ENCODE measurements around the gene CYFIP1. TPM values are rescaled to one million over a fixed set of nuclear protein-coding genes. Genes with fewer than 3 reads are reported as not detected.

The CYFIP1 gene
- total RNA-seq, 1 experiment from 2014 or later = 80.3 TPM

- H3K27me3 ChIP-seq (ENCODE audit: low read length) = no peaks in the 10 kb centered on the region
- H3K27ac ChIP-seq (ENCODE audit: low read length) = peak overlapping the region; percentile 94; the same call in 1 of the 2 replicates
- CTCF ChIA-PET = no interaction called here
- H3K9me3 ChIP-seq (ENCODE audit: low read length) = no peaks in the 10 kb centered on the region
- no peak for ATAC-seq
- H3K4me1 ChIP-seq (ENCODE audit: insufficient read depth, low read length) = peaks cover 25% of the 10 kb centered on the region
- POLR2A ChIA-PET (ENCODE audit: unreplicated experiment) = no interaction called here
- H3K4me3 ChIP-seq (ENCODE audit: low read length) = no peak overlapping the region
- 0 out of 2 replicates have a peak, but pooled peaks cover 4% of the 10 kb centered on the region for H4K20me1 ChIP-seq (ENCODE audit: low read length)
- intact Hi-C loops (cut with micrococcal nuclease) = no loop called here
- H3K9me2 ChIP-seq (replicated peaks; ENCODE audit: low read length) = no peaks in the 10 kb centered on the region
- H3K9ac ChIP-seq (ENCODE audit: low read length) = no peak overlapping the region
- BruUV-seq (replicated peaks) = no TSS peak
- H3K79me2 ChIP-seq (ENCODE audit: low read length) = no peaks in the 10 kb centered on the region
- TF ChIP-seq EZH2phosphoT487 (IDR thresholded peaks at IDR 0.05; ENCODE audit: borderline replicate concordance, low read length) = no peak
- no peak for TF ChIP-seq CTCF (conservative IDR thresholded peaks at IDR 0.05; ENCODE audit: low read depth, low read length)
- TF ChIP-seq EZH2 (IDR thresholded peaks at IDR 0.05; ENCODE audit: low read length, unreplicated experiment) = no peak
- H3K36me3 ChIP-seq (ENCODE audit: low read depth, low read length) = no peaks in the 10 kb centered on the region; the same call in 1 of the 2 replicates
- no peak for DNase-seq
- no peak overlapping the region for H3K4me2 ChIP-seq (ENCODE audit: low read length)
- H3F3A ChIP-seq (ENCODE audit: low read length, unreplicated experiment) = peaks cover 4% of the 10 kb centered on the region
- no peak overlapping the region for H2AFZ ChIP-seq (ENCODE audit: low read length)
Observed at GRCh38 chr15:22889146-22889818, 90.9 kb downstream of the CYFIP1 start.

- intact Hi-C loops (cut with micrococcal nuclease) = no loop called here
- Histone ChIP-seq H3K27me3 (ENCODE audit: low read length) (no peaks in the 10 kb centered on the region), H3K79me2 (ENCODE audit: low read length) (no peaks in the 10 kb centered on the region), H3K4me1 (ENCODE audit: insufficient read depth, low read length) (peaks cover 25% of the 10 kb centered on the region), H3K27ac (ENCODE audit: low read length) (peak overlapping the region; percentile 94), H3K9ac (ENCODE audit: low read length) (peak overlapping the region; percentile 65), H2AFZ (ENCODE audit: low read length) (no peak overlapping the region), H3K36me3 (ENCODE audit: low read depth, low read length) (no peaks in the 10 kb centered on the region; the same call in 1 of the 2 replicates), H3K9me3 (ENCODE audit: low read length) (no peaks in the 10 kb centered on the region), H3K4me2 (ENCODE audit: low read length) (peak overlapping the region; percentile 70), H3F3A (ENCODE audit: low read length, unreplicated experiment) (peaks cover 4% of the 10 kb centered on the region), H3K9me2 (replicated peaks; ENCODE audit: low read length) (no peaks in the 10 kb centered on the region), H4K20me1 (ENCODE audit: low read length) (0 out of 2 replicates have a peak, but pooled peaks cover 4% of the 10 kb centered on the region), H3K4me3 (ENCODE audit: low read length) (peak overlapping the region; percentile 11; the same call in 1 of the 2 replicates)
- POLR2A ChIA-PET (ENCODE audit: unreplicated experiment) = interaction anchor here (0.6 to 0.9 kb wide), 4 partner anchors 7 to 88 kb away, joined by 3 to 4 read pairs (median 3); partner anchors contain the start of gene NIPA2
- peak; percentile 95 for ATAC-seq
- DNase-seq = peak; percentile 84
- TF ChIP-seq EZH2phosphoT487 (IDR thresholded peaks at IDR 0.05; ENCODE audit: borderline replicate concordance, low read length) (no peak), CTCF (conservative IDR thresholded peaks at IDR 0.05; ENCODE audit: low read depth, low read length) (no peak), EZH2 (IDR thresholded peaks at IDR 0.05; ENCODE audit: low read length, unreplicated experiment) (no peak)
- BruUV-seq (replicated peaks) = no TSS peak
- CTCF ChIA-PET = no interaction called here
Observed at GRCh38 chr15:22888120-22888859, 91.9 kb downstream of the CYFIP1 start.

Data from PC-3 (cell line).